HL-60 (cell line): ENCODE data around the gene IRF3.

ENCODE experiments used
- DNase-seq, 2 experiments: peaks; one replicate each; pipeline ENCODE4 v3.0.0-alpha.2; 2010 to 2020; ENCODE audit warnings: low read depth in 1 of 2, low spot score in 1 of 2
- H3K27ac ChIP-seq: fragments of 250-450 bp; sonication (Bioruptor Pico); replicated peaks from 2 replicates; pipeline ENCODE4 v1.5.1; 2020; ENCODE audit warnings: mild to moderate bottlenecking, moderate library complexity
- H3K27me3 ChIP-seq: fragments of 250-450 bp; sonication (Bioruptor Pico); 2 replicates; pipeline ENCODE4 v1.5.1; 2021; ENCODE audit warnings: mild to moderate bottlenecking, moderate library complexity; ENCODE audit not compliant: insufficient read depth, poor library complexity, severe bottlenecking
- H3K4me3 ChIP-seq: replicated peaks from 2 replicates; pipeline ENCODE4 v1.5.1; 2011; ENCODE audit warnings: mild to moderate bottlenecking, control low read depth, low read length; ENCODE audit not compliant: insufficient read depth
- GABPA ChIP-seq: IDR thresholded peaks from 2 replicates; pipeline ENCODE4 v1.6.1; 2012; ENCODE audit warnings: low read depth
- POLR2AphosphoS5 ChIP-seq: IDR thresholded peaks from 2 replicates; pipeline ENCODE4 v1.6.1; 2012; ENCODE audit warnings: low read depth
- SPI1 ChIP-seq: IDR thresholded peaks from 2 replicates; pipeline ENCODE4 v1.6.1; 2012; ENCODE audit warnings: low read depth, mild to moderate bottlenecking, borderline replicate concordance
- TF ChIP-seq, protein P1 (sequence below): IDR thresholded peaks from one replicate; pipeline ENCODE4 v1.5.1; 2011; ENCODE audit warnings: low read length, control low read depth, inconsistent platforms; ENCODE audit not compliant: insufficient read depth
- TF ChIP-seq, protein P2 (sequence below): IDR thresholded peaks from 2 replicates; pipeline ENCODE4 v1.6.1; 2012; ENCODE audit warnings: low read depth; ENCODE audit not compliant: insufficient replicate concordance

The IRF3 gene

GRCh38 chr19:49684983-49685553 lies 19.4 kb upstream of the IRF3 start:
- DNase-seq: no peak
- Histone ChIP-seq H3K27ac (no peak overlapping the region), H3K4me3 (no peak overlapping the region), H3K27me3 (no peaks in the 10 kb centered on the region)
- TF ChIP-seq SPI1: no peak
- TF ChIP-seq GABPA: no peak
- TF ChIP-seq, protein P1, sequence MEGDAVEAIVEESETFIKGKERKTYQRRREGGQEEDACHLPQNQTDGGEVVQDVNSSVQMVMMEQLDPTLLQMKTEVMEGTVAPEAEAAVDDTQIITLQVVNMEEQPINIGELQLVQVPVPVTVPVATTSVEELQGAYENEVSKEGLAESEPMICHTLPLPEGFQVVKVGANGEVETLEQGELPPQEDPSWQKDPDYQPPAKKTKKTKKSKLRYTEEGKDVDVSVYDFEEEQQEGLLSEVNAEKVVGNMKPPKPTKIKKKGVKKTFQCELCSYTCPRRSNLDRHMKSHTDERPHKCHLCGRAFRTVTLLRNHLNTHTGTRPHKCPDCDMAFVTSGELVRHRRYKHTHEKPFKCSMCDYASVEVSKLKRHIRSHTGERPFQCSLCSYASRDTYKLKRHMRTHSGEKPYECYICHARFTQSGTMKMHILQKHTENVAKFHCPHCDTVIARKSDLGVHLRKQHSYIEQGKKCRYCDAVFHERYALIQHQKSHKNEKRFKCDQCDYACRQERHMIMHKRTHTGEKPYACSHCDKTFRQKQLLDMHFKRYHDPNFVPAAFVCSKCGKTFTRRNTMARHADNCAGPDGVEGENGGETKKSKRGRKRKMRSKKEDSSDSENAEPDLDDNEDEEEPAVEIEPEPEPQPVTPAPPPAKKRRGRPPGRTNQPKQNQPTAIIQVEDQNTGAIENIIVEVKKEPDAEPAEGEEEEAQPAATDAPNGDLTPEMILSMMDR: no peak
- TF ChIP-seq, protein P2, sequence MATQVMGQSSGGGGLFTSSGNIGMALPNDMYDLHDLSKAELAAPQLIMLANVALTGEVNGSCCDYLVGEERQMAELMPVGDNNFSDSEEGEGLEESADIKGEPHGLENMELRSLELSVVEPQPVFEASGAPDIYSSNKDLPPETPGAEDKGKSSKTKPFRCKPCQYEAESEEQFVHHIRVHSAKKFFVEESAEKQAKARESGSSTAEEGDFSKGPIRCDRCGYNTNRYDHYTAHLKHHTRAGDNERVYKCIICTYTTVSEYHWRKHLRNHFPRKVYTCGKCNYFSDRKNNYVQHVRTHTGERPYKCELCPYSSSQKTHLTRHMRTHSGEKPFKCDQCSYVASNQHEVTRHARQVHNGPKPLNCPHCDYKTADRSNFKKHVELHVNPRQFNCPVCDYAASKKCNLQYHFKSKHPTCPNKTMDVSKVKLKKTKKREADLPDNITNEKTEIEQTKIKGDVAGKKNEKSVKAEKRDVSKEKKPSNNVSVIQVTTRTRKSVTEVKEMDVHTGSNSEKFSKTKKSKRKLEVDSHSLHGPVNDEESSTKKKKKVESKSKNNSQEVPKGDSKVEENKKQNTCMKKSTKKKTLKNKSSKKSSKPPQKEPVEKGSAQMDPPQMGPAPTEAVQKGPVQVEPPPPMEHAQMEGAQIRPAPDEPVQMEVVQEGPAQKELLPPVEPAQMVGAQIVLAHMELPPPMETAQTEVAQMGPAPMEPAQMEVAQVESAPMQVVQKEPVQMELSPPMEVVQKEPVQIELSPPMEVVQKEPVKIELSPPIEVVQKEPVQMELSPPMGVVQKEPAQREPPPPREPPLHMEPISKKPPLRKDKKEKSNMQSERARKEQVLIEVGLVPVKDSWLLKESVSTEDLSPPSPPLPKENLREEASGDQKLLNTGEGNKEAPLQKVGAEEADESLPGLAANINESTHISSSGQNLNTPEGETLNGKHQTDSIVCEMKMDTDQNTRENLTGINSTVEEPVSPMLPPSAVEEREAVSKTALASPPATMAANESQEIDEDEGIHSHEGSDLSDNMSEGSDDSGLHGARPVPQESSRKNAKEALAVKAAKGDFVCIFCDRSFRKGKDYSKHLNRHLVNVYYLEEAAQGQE: no peak
- TF ChIP-seq POLR2AphosphoS5: no peak

DNA sequence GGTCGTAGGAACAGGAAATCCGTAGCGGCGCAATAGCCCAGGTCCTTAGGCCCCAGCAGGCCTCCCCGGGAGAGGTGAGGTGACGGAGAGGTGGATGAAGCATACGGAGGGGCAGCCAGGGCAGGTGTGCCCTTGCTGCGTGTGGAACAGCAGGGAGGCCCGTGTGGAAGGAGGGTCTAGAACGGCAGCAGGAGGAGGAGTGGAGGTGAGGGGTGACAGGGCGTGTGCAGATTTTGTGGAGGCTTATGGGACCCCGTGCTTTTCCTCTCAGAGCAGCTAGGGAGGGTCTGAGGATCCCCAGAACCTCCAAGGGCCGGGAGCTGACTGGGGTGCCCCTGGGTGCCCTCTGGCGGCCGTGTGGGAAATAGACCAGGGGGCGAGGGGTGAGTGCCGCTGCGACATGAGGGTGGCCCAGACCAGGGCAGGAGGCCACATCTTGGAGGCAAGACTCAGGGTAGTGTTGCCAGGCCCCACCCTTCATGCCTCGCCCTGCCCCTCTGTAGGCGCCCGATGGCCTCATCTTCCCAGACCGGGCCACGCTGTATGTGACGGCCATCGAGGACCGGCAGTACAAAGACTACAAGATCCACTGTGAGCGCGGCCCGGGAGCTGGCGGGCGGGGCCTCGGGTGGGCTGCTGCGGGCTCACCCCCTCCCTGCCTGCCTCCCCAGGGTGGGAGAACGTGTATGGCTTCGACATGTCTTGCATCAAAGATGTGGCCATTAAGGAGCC lies 18.8 kb upstream of the IRF3 start:
- Histone ChIP-seq H3K27ac (no peak overlapping the region), H3K4me3 (no peak overlapping the region), H3K27me3 (no peaks in the 10 kb centered on the region)
- TF ChIP-seq, protein P1: peak; percentile 57
- TF ChIP-seq, protein P2: no peak
- peak in 1 of 2 experiments; percentile 39 for DNase-seq

DNA sequence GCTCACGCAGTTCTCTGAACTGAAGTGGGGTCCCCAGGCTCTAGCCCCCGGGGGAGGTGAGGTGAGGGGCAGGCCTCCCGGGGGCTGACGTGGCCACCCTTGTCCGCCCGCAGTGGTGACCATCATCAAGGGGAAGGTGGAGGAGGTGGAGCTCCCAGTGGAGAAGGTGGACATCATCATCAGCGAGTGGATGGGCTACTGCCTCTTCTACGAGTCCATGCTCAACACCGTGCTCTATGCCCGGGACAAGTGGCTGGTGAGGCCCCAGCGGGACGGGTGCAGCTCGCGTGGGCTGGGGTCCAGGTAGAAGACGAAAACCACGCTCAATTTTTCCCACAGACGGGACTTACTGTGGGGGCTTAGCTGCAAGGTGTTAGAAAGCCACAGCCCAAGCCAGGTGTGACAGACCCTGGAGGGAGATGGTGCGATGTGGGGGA lies 18.2 kb upstream of the IRF3 start:
- Histone ChIP-seq H3K27me3 (no peaks in the 10 kb centered on the region), H3K27ac (no peak overlapping the region), H3K4me3 (no peak overlapping the region)
- no peak for TF ChIP-seq GABPA
- no peak for TF ChIP-seq POLR2AphosphoS5
- TF ChIP-seq, protein P2: no peak
- TF ChIP-seq, protein P1: no peak
- no peak for TF ChIP-seq SPI1
- no peak for DNase-seq
